ENCODE measurements around the gene SH3RF3.

GRCh38 chr2:109466674-109467575 is 337.9 kb downstream of the SH3RF3 start:
- TF ChIP-seq POLR2AphosphoS5 (IDR thresholded peaks at IDR 0.05; ENCODE audit: low read depth, low read length) (no peak), POLR2A (IDR thresholded peaks at IDR 0.05; ENCODE audit: low read depth, low read length) (no peak), POU2F2 (IDR thresholded peaks at IDR 0.05; ENCODE audit: low read depth, low read length) (no peak)
